Measurements from ENCODE around the gene SPTLC1. TPM values are rescaled to one million over a fixed set of nuclear protein-coding genes. Genes with fewer than 3 reads are reported as not detected.

Gene SPTLC1
- total RNA-seq, 2 donors from 2014 or later: 77.2 to 83.8 TPM

- Histone ChIP-seq H3K36me3 (no peaks in the 10 kb centered on the region), H3K4me1 (no peaks in the 10 kb centered on the region), H3K27me3 (no peaks in the 10 kb centered on the region), H3K27ac (no peak overlapping the region), H3K9me3 (no peaks in the 10 kb centered on the region), H3K9ac (ENCODE audit: low read depth in 2 of 2, low read length in 2 of 2) (no peak overlapping the region), H3K4me3 (no peak overlapping the region)
- no peak for DNase-seq
- intact Hi-C loops (cut with DNase I): no loop called here
- TF ChIP-seq CTCF (IDR thresholded peaks at IDR 0.05): no peak
These were observed 37.3 kb downstream of the SPTLC1 start for GRCh38 chr9:92077888-92078287.

- TF ChIP-seq CTCF (IDR thresholded peaks at IDR 0.05): no peak
- DNase-seq: no peak
- H3K4me1 ChIP-seq: no peaks in the 10 kb centered on the region
- intact Hi-C loops (cut with DNase I): no loop called here
- no peaks in the 10 kb centered on the region for H3K9me3 ChIP-seq
- no peaks in the 10 kb centered on the region for H3K27me3 ChIP-seq
- no peak overlapping the region for H3K27ac ChIP-seq
- H3K36me3 ChIP-seq: peaks cover 3% of the 10 kb centered on the region
- H3K9ac ChIP-seq (ENCODE audit: low read depth in 2 of 2, low read length in 2 of 2): no peak overlapping the region
- no peak overlapping the region for H3K4me3 ChIP-seq
These were observed 43.6 kb downstream of the SPTLC1 start for GRCh38 chr9:92071634-92072033.

- no peak overlapping the region for H3K27ac ChIP-seq
- DNase-seq: no peak
- no peaks in the 10 kb centered on the region for H3K9me3 ChIP-seq
- peaks cover 3% of the 10 kb centered on the region for H3K36me3 ChIP-seq
- intact Hi-C loops (cut with DNase I): no loop called here
- no peak overlapping the region for H3K9ac ChIP-seq (ENCODE audit: low read depth in 2 of 2, low read length in 2 of 2)
- H3K4me1 ChIP-seq: no peaks in the 10 kb centered on the region
- TF ChIP-seq CTCF (IDR thresholded peaks at IDR 0.05): no peak
- H3K4me3 ChIP-seq: no peak overlapping the region
- H3K27me3 ChIP-seq: no peaks in the 10 kb centered on the region
These were observed 49.0 kb downstream of the SPTLC1 start for GRCh38 chr9:92066168-92066567.

- H3K4me3 ChIP-seq: no peak overlapping the region
- H3K27ac ChIP-seq: no peak overlapping the region
- no peaks in the 10 kb centered on the region for H3K4me1 ChIP-seq
- H3K9ac ChIP-seq (ENCODE audit: low read depth in 2 of 2, low read length in 2 of 2): no peak overlapping the region
- intact Hi-C loops (cut with DNase I): no loop called here
- TF ChIP-seq CTCF (IDR thresholded peaks at IDR 0.05): no peak
- DNase-seq: no peak
- no peaks in the 10 kb centered on the region for H3K9me3 ChIP-seq
- H3K27me3 ChIP-seq: no peaks in the 10 kb centered on the region
- H3K36me3 ChIP-seq: peaks cover 3% of the 10 kb centered on the region
These were observed 50.5 kb downstream of the SPTLC1 start for GRCh38 chr9:92064711-92065110.

GRCh38 chr9:92061184-92061583 lies 54.0 kb downstream of the SPTLC1 start:
- intact Hi-C loops (cut with DNase I): no loop called here
- no peak for DNase-seq
- Histone ChIP-seq H3K4me1 (no peaks in the 10 kb centered on the region), H3K27ac (no peak overlapping the region), H3K9ac (ENCODE audit: low read depth in 2 of 2, low read length in 2 of 2) (no peak overlapping the region), H3K27me3 (no peaks in the 10 kb centered on the region), H3K36me3 (no peaks in the 10 kb centered on the region), H3K4me3 (no peak overlapping the region), H3K9me3 (no peaks in the 10 kb centered on the region)
- TF ChIP-seq CTCF (IDR thresholded peaks at IDR 0.05): no peak

- Histone ChIP-seq H3K36me3 (peaks cover 10% of the 10 kb centered on the region), H3K27me3 (no peaks in the 10 kb centered on the region), H3K4me3 (no peak overlapping the region), H3K9ac (ENCODE audit: low read depth in 2 of 2, low read length in 2 of 2) (no peak overlapping the region), H3K4me1 (no peaks in the 10 kb centered on the region), H3K9me3 (no peaks in the 10 kb centered on the region), H3K27ac (no peak overlapping the region)
- intact Hi-C loops (cut with DNase I): no loop called here
- DNase-seq: peak; percentile 42
- TF ChIP-seq CTCF (IDR thresholded peaks at IDR 0.05): no peak
These were observed 55.6 kb downstream of the SPTLC1 start for GRCh38 chr9:92059661-92060060.
